NT2/D1 (cell line): ENCODE results near the gene CAPN12.

Experiments
- DNase-seq: peaks from one replicate; pipeline ENCODE4 v3.0.0-alpha.2; 2011; ENCODE audit warnings: low read depth, low spot score
- H3K27me3 ChIP-seq: 2 replicates; pipeline ENCODE4 v1.6.0; 2011; ENCODE audit warnings: mild to moderate bottlenecking; ENCODE audit not compliant: insufficient read length, insufficient read depth
- H3K36me3 ChIP-seq: 2 replicates; pipeline ENCODE4 v1.6.1; 2011; ENCODE audit warnings: mild to moderate bottlenecking, low read length, mixed read lengths; ENCODE audit not compliant: insufficient read depth, insufficient read length
- H3K4me1 ChIP-seq: 2 replicates; pipeline ENCODE4 v1.5.1; 2011; ENCODE audit not compliant: insufficient read depth, insufficient read length
- H3K4me3 ChIP-seq: 2 replicates; pipeline ENCODE4 v1.5.1; 2011; ENCODE audit warnings: low read depth; ENCODE audit not compliant: insufficient read length
- H3K9ac ChIP-seq: 2 replicates; pipeline ENCODE4 v1.6.0; 2011; ENCODE audit warnings: low read depth; ENCODE audit not compliant: insufficient read length
- H3K9me3 ChIP-seq: 2 replicates; pipeline ENCODE4 v1.5.1; 2011; ENCODE audit warnings: mild to moderate bottlenecking, low read length; ENCODE audit not compliant: insufficient read depth
- SUZ12 ChIP-seq: IDR thresholded peaks from 2 replicates; pipeline ENCODE4 v1.6.1; 2011; ENCODE audit not compliant: insufficient read length, insufficient read depth; ENCODE audit errors: extremely low read depth
- YY1 ChIP-seq: IDR thresholded peaks from 2 replicates; pipeline ENCODE4 v1.6.1; 2011; ENCODE audit not compliant: insufficient read length, insufficient read depth
- ZNF274 ChIP-seq: IDR thresholded peaks from 2 replicates; pipeline ENCODE4 v1.6.1; 2011; ENCODE audit warnings: mild to moderate bottlenecking, low read depth, low read length

CAPN12 gene

DNA sequence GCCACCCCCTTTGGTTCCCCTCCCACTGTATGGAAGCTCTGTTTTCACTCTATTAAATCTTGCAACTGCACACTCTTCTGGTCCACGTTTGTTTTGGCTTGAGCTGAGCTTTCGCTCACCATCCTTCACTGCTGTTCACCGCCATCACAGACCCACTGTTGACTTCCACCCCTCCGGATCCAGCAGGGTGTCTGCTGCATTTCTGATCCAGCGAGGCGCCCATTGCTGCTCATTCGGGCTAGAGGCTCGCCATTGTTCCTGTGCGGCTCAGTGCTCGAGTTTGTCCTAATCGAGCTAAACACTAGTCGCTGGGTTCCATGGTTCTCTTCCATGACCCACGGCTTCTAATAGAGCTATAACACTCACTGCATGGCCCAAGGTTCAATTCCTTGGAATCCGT, 54.1 kb downstream of the CAPN12 start:
- Histone ChIP-seq H3K4me3 (no peak overlapping the region), H3K36me3 (peaks cover 43% of the 10 kb centered on the region), H3K9ac (no peak overlapping the region), H3K27me3 (no peaks in the 10 kb centered on the region), H3K9me3 (no peaks in the 10 kb centered on the region; the same call in 1 of the 2 replicates), H3K4me1 (peaks cover 21% of the 10 kb centered on the region)
- no peak for DNase-seq
- no peak for TF ChIP-seq YY1
- no peak for TF ChIP-seq SUZ12
- no peak for TF ChIP-seq ZNF274

DNA sequence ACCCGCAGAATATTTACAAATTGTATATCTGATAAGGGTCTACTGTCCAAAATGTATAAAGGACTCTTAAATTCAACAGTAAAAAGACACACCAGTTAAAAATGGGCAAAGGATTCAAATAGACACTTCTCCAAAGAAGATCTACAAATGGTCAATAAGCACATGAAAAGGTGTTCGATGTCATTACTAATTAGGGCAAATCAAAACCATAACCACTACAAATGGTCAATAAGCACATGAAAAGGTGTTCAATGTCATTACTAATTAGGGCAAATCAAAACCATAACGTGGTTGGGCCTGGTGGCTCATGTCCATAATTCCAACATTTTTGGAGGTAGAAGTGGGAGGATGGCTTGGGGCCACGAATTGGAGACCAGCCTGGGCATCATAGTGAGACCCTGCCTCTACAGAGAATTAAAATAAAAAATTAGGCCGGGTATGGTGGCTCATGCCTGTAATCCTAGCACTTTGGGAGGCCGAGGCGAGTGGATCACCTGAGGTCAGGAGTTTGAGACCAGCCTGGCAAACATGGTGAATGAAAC, 56.4 kb downstream of the CAPN12 start:
- Histone ChIP-seq H3K9me3 (no peaks in the 10 kb centered on the region; the same call in 1 of the 2 replicates), H3K9ac (no peak overlapping the region), H3K36me3 (peaks cover 31% of the 10 kb centered on the region), H3K4me1 (peaks cover 24% of the 10 kb centered on the region), H3K27me3 (no peaks in the 10 kb centered on the region), H3K4me3 (no peak overlapping the region)
- no peak for DNase-seq
- TF ChIP-seq YY1 (no peak), ZNF274 (no peak), SUZ12 (no peak)

DNA sequence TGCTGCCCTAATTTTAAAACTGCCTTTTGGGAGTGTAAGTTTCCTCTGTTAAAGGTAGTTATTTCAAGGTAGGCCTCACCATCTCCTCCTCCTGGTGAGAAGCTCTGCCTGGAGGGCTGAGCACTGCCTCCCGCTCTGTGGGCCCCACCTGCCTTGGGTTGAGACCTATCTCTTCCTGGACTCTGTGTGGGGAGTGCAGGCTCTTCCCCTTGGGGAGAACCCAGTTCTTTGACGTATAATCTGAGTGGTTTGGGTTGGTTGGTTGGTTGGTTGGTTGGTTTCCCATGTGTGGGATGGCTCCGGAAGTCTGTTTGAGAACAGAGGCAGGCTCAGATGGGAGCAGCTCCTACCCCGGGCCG, 57.8 kb downstream of the CAPN12 start:
- Histone ChIP-seq H3K9me3 (peaks cover 5% of the 10 kb centered on the region; the same call in 1 of the 2 replicates), H3K4me3 (no peak overlapping the region), H3K36me3 (peaks cover 24% of the 10 kb centered on the region), H3K27me3 (no peaks in the 10 kb centered on the region), H3K4me1 (peaks cover 12% of the 10 kb centered on the region), H3K9ac (peak overlapping the region; percentile 47)
- no peak for TF ChIP-seq SUZ12
- no peak for TF ChIP-seq YY1
- TF ChIP-seq ZNF274, result no peak
- DNase-seq, result no peak

DNA sequence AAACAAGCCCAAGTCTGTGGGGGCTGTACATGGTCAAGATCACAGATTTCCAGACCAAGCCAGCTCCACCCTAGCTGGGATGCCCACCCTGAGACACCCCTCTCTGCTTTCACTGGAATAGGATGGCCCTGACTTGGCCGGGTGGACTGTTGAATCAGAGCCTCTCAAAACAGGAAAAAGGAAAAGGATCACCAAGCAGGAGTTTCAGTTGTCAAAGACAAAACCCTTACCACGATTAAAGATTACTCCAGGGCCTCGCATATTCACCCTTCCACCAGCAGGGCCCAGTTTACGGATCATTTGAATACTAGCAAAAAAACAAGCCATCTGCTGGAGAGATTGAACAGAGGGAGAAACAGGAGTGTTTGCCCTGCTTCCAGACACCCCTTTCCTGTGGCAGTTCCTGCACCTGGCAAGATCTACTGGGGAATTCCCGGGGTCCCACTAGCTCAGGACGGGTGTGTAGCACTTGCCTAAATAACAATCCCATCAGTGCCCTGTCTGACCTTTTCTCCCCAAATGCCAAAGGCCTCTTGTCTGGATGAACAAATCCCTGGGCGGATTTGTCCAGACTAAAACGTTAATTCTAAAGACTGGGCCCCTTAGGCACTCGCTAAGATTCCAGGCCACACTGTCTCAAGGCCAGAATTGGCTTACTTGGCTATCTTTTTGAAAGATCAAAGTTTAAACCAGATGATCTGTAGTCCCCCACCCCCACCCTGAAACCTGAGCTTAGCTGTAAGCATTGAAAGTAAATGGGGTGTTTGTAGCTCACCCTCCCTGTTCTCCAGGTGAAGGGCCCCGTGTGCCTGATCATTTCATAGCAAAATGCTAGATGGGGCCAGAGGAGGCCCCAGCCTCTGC, 58.4 kb downstream of the CAPN12 start:
- Histone ChIP-seq H3K9me3 (peaks cover 5% of the 10 kb centered on the region; the same call in 1 of the 2 replicates), H3K4me1 (peaks cover 17% of the 10 kb centered on the region), H3K27me3 (no peaks in the 10 kb centered on the region), H3K36me3 (peaks cover 29% of the 10 kb centered on the region), H3K4me3 (no peak overlapping the region), H3K9ac (peak overlapping the region; percentile 47)
- TF ChIP-seq YY1 (no peak), SUZ12 (no peak), ZNF274 (no peak)
- no peak for DNase-seq

DNA sequence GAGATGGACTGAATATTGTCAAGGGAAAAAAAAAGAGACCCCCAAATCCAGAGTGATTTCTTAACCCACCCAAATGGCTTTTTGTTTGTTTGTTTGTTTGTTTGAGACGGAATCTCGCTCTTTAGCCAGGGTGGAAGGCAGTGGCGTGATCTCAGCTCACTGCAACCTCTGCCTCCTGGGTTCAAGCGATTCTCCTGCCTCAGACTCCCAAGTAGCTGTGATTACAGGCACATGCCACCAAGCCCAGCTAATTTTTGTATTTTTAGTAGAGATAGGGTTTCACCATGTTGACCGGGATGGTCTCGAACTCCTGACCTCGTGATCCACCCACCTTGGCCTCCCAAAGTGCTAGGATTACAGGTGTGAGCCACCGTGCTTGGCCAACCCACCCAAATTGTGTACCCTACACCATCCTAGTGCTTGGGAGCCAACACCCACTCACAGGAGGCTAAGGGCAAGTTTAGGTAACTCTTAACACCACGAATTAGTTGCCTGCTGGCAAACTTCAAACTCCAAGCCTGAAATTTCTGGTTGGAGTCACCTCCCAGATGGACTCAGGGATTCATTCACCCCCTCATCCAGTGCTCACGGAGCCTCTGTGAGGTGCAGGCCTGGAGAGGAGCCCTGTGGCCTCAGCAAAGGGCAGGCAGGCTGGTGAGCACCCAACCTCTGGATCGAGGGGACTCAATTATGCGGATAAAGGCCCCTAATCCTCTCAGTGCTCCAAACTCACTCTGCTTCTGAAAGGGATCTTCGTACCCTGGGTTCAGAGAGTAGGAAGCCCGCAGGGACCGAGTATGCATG, 59.2 kb downstream of the CAPN12 start:
- Histone ChIP-seq H3K36me3 (peaks cover 27% of the 10 kb centered on the region), H3K27me3 (no peaks in the 10 kb centered on the region), H3K9me3 (peaks cover 5% of the 10 kb centered on the region; the same call in 1 of the 2 replicates), H3K4me1 (peaks cover 17% of the 10 kb centered on the region), H3K4me3 (no peak overlapping the region), H3K9ac (peak overlapping the region; percentile 33)
- TF ChIP-seq ZNF274, result no peak
- no peak for TF ChIP-seq SUZ12
- no peak for TF ChIP-seq YY1
- DNase-seq, result no peak

DNA sequence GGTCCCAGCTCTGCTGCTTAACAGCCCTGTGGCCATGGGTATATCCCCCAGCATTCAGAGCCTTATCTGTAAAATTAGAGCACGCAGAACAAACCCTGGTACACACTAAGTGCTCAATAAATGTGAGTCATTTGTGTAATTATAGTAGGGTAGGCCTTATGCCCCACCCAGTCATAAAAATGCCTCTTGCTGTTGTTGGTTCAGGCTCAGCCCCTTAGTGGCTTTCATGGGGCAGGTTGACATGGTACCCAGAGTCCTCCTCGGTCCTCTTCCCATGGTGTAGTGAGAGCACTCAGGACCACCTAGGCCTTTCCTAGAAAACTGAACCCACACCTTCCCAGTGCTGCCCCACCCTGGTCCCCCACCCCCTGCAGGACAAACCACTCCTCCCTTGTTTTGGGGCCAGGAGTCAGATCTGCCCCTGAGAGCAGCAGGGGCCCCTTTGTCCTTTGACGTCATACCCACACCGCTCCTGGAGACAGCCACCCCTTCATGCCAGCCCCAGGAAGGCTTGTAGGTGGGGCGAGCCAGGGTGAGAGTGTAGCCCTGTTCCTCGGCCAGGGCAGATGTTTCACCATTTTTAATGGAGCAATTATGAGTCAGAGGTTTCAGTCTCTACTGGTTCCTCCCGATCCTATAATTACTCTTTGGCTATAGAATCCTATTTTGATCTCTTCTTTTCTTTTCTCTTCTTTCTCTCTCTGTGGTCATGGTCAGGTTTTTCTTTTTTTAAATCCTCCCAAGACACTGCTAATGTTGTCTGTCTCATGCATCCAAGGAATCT, 60.0 kb downstream of the CAPN12 start:
- H3K27me3 ChIP-seq, result no peaks in the 10 kb centered on the region
- peak overlapping the region; percentile 11 for H3K9ac ChIP-seq
- no peak for TF ChIP-seq YY1
- no peak for TF ChIP-seq SUZ12
- no peak for TF ChIP-seq ZNF274
- no peak overlapping the region for H3K4me3 ChIP-seq
- H3K4me1 ChIP-seq, result peaks cover 17% of the 10 kb centered on the region
- DNase-seq, result no peak
- H3K36me3 ChIP-seq, result peaks cover 29% of the 10 kb centered on the region
- peaks cover 5% of the 10 kb centered on the region; the same call in 1 of the 2 replicates for H3K9me3 ChIP-seq
